ENCODE measurements around the gene OAS3.

OAS3 gene

GRCh38 chr12:112927475-112927874 lies 10.8 kb upstream of the OAS3 start:
- H3K79me2 ChIP-seq (ENCODE audit: insufficient read depth, low read length): no peaks in the 10 kb centered on the region
- no peaks in the 10 kb centered on the region for H3K4me1 ChIP-seq (ENCODE audit: insufficient read depth, low read length)
- DNase-seq: no peak
- H3K27me3 ChIP-seq (ENCODE audit: insufficient read depth, low read length, poor library complexity): no peaks in the 10 kb centered on the region
- H3K9ac ChIP-seq (ENCODE audit: low read depth, low read length): no peak overlapping the region
- TF ChIP-seq EZH2 (IDR thresholded peaks at IDR 0.05; ENCODE audit: borderline replicate concordance, low read depth, low read length, severe bottlenecking): no peak
- no peak for TF ChIP-seq CTCF (IDR thresholded peaks at IDR 0.05; ENCODE audit: borderline replicate concordance, extremely low read depth, low read length, poor library complexity, severe bottlenecking)
- H2AFZ ChIP-seq (ENCODE audit: low read depth, low read length): no peak overlapping the region
- no peak overlapping the region for H3K4me3 ChIP-seq (ENCODE audit: low read depth in 1 of 2, low read length in 2 of 2)
- no peaks in the 10 kb centered on the region for H4K20me1 ChIP-seq (ENCODE audit: insufficient read depth, low read length)
- no peak overlapping the region for H3K27ac ChIP-seq (ENCODE audit: low read length)
- no peak overlapping the region for H3K4me2 ChIP-seq (ENCODE audit: insufficient read depth, low read length)
- no peak for ATAC-seq (ENCODE audit: insufficient read depth, low read depth)
- H3K36me3 ChIP-seq (ENCODE audit: insufficient read depth, low read length): no peaks in the 10 kb centered on the region
- H3K9me3 ChIP-seq (ENCODE audit: insufficient read depth, low read length, severe bottlenecking): no peaks in the 10 kb centered on the region

GRCh38 chr12:112927925-112928324 lies 10.3 kb upstream of the OAS3 start:
- no peak overlapping the region for H3K9ac ChIP-seq (ENCODE audit: low read depth, low read length)
- H3K36me3 ChIP-seq (ENCODE audit: insufficient read depth, low read length): no peaks in the 10 kb centered on the region
- no peak overlapping the region for H3K4me2 ChIP-seq (ENCODE audit: insufficient read depth, low read length)
- no peak overlapping the region for H3K4me3 ChIP-seq (ENCODE audit: low read depth in 1 of 2, low read length in 2 of 2)
- no peaks in the 10 kb centered on the region for H4K20me1 ChIP-seq (ENCODE audit: insufficient read depth, low read length)
- ATAC-seq (ENCODE audit: insufficient read depth, low read depth): no peak
- no peaks in the 10 kb centered on the region for H3K4me1 ChIP-seq (ENCODE audit: insufficient read depth, low read length)
- H3K27me3 ChIP-seq (ENCODE audit: insufficient read depth, low read length, poor library complexity): no peaks in the 10 kb centered on the region
- no peak for TF ChIP-seq CTCF (IDR thresholded peaks at IDR 0.05; ENCODE audit: borderline replicate concordance, extremely low read depth, low read length, poor library complexity, severe bottlenecking)
- no peak for TF ChIP-seq EZH2 (IDR thresholded peaks at IDR 0.05; ENCODE audit: borderline replicate concordance, low read depth, low read length, severe bottlenecking)
- H2AFZ ChIP-seq (ENCODE audit: low read depth, low read length): no peak overlapping the region
- no peak overlapping the region for H3K27ac ChIP-seq (ENCODE audit: low read length)
- no peak for DNase-seq
- no peaks in the 10 kb centered on the region for H3K9me3 ChIP-seq (ENCODE audit: insufficient read depth, low read length, severe bottlenecking)
- H3K79me2 ChIP-seq (ENCODE audit: insufficient read depth, low read length): no peaks in the 10 kb centered on the region

DNA sequence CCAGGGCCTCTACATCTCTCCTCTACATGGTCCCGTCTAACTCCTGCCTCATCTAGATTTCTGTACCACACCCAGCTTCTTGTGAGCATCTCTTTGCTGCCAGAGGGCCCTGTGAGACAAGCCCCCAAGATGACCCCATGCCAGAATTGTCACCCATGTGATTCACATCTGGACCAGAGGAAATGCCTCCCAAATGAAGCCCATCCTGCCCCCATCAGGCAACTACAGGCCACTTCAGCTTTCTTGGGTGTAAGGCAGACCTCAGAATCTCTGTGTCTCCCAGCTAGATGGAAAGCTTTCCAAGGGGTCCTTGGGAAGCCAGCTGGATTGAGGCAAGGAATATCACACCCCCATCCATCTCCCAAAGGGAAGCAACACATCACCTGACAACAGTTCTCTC lies 9.3 kb upstream of the OAS3 start:
- Histone ChIP-seq H3K4me3 (ENCODE audit: low read depth in 1 of 2, low read length in 2 of 2) (no peak overlapping the region), H3K4me2 (ENCODE audit: insufficient read depth, low read length) (no peak overlapping the region), H3K27me3 (ENCODE audit: insufficient read depth, low read length, poor library complexity) (no peaks in the 10 kb centered on the region), H3K4me1 (ENCODE audit: insufficient read depth, low read length) (no peaks in the 10 kb centered on the region), H3K9ac (ENCODE audit: low read depth, low read length) (no peak overlapping the region), H3K36me3 (ENCODE audit: insufficient read depth, low read length) (no peaks in the 10 kb centered on the region), H3K27ac (ENCODE audit: low read length) (no peak overlapping the region), H3K9me3 (ENCODE audit: insufficient read depth, low read length, severe bottlenecking) (no peaks in the 10 kb centered on the region), H3K79me2 (ENCODE audit: insufficient read depth, low read length) (no peaks in the 10 kb centered on the region), H4K20me1 (ENCODE audit: insufficient read depth, low read length) (no peaks in the 10 kb centered on the region), H2AFZ (ENCODE audit: low read depth, low read length) (no peak overlapping the region)
- DNase-seq: no peak
- no peak for ATAC-seq (ENCODE audit: insufficient read depth, low read depth)
- TF ChIP-seq EZH2 (IDR thresholded peaks at IDR 0.05; ENCODE audit: borderline replicate concordance, low read depth, low read length, severe bottlenecking): no peak
- no peak for TF ChIP-seq CTCF (IDR thresholded peaks at IDR 0.05; ENCODE audit: borderline replicate concordance, extremely low read depth, low read length, poor library complexity, severe bottlenecking)

- no peak for ATAC-seq (ENCODE audit: insufficient read depth, low read depth)
- Histone ChIP-seq H3K79me2 (ENCODE audit: insufficient read depth, low read length) (no peaks in the 10 kb centered on the region), H2AFZ (ENCODE audit: low read depth, low read length) (no peak overlapping the region), H3K4me2 (ENCODE audit: insufficient read depth, low read length) (no peak overlapping the region), H3K36me3 (ENCODE audit: insufficient read depth, low read length) (no peaks in the 10 kb centered on the region), H3K4me3 (ENCODE audit: low read depth in 1 of 2, low read length in 2 of 2) (no peak overlapping the region), H4K20me1 (ENCODE audit: insufficient read depth, low read length) (no peaks in the 10 kb centered on the region), H3K9me3 (ENCODE audit: insufficient read depth, low read length, severe bottlenecking) (no peaks in the 10 kb centered on the region), H3K27me3 (ENCODE audit: insufficient read depth, low read length, poor library complexity) (no peaks in the 10 kb centered on the region), H3K27ac (ENCODE audit: low read length) (no peak overlapping the region), H3K4me1 (ENCODE audit: insufficient read depth, low read length) (no peaks in the 10 kb centered on the region), H3K9ac (ENCODE audit: low read depth, low read length) (no peak overlapping the region)
- no peak for TF ChIP-seq CTCF (IDR thresholded peaks at IDR 0.05; ENCODE audit: borderline replicate concordance, extremely low read depth, low read length, poor library complexity, severe bottlenecking)
- no peak for TF ChIP-seq EZH2 (IDR thresholded peaks at IDR 0.05; ENCODE audit: borderline replicate concordance, low read depth, low read length, severe bottlenecking)
- DNase-seq: no peak
Measured at GRCh38 chr12:112929715-112930114, 8.6 kb upstream of the OAS3 start.

Data from DND-41 (cell line).